Smooth muscle cell of trachea (primary cell): ENCODE results near the gene CCNB1IP1. TPM values are rescaled to one million over a fixed set of nuclear protein-coding genes. Genes with fewer than 3 reads are reported as not detected.

Experiments
- total RNA-seq: library from RNA; depleted of rRNA; stranded (reverse); fragments of >200 nt; gene quantifications from 2 replicates; pipeline ENCODE4 v1.2.1, GENCODE V29; 2014

CCNB1IP1 gene
- total RNA-seq: 35.2 and 36.9 TPM in 2 replicates

GRCh38 chr14:20332788-20333493 lies at the start of gene CCNB1IP1:
TSS of gene CCNB1IP1 (minus strand) at chr14:20333279. CDS start at chr14:20316523, 16,756 bp downstream.

GRCh38 chr14:20343092-20343861 lies 10.2 kb upstream of the CCNB1IP1 start, which contains the start of gene PARP2:
TSS of gene PARP2 (plus strand) at chr14:20343635. CDS start at chr14:20343642, 7 bp downstream.

GRCh38 chr14:20305265-20306078 lies 27.6 kb downstream of the CCNB1IP1 start, which contains the start of gene TTC5:
TSS of gene TTC5 (minus strand) at chr14:20305951. CDS start at chr14:20305937, 14 bp downstream.

Other genes starting within 250 kb of the CCNB1IP1 start
- gene OR4K17, start 222.5 kb downstream of the CCNB1IP1 start, total RNA-seq: not detected in 2 replicates
- not detected in 2 replicates for gene OR4N5, start 194.5 kb downstream of the CCNB1IP1 start, total RNA-seq
- gene OR11G2, start 142.4 kb downstream of the CCNB1IP1 start, total RNA-seq: not detected in 2 replicates
- not detected in 2 replicates for gene OR11H6, start 109.6 kb downstream of the CCNB1IP1 start, total RNA-seq
- gene OR11H7, start 104.3 kb downstream of the CCNB1IP1 start, total RNA-seq: not detected in 2 replicates
- gene OR11H4, start 94.0 kb downstream of the CCNB1IP1 start, total RNA-seq: not detected in 2 replicates
- gene TTC5, start 27.3 kb downstream of the CCNB1IP1 start, total RNA-seq: 22.5 and 23.1 TPM in 2 replicates
- gene PARP2, start 10.4 kb upstream of the CCNB1IP1 start, total RNA-seq: 4.6 and 11.8 TPM in 2 replicates
- gene TEP1, start 80.2 kb upstream of the CCNB1IP1 start, total RNA-seq: 23.7 and 25.5 TPM in 2 replicates
- 0.17 and 0.29 TPM in 2 replicates for gene KLHL33, start 102.9 kb upstream of the CCNB1IP1 start, total RNA-seq
- gene OSGEP, start 121.5 kb upstream of the CCNB1IP1 start, total RNA-seq: 35.1 and 36.7 TPM in 2 replicates
- gene APEX1, start 121.9 kb upstream of the CCNB1IP1 start, total RNA-seq: 67.1 and 92.5 TPM in 2 replicates
- 26.5 and 29.4 TPM in 2 replicates for gene PIP4P1, start 128.2 kb upstream of the CCNB1IP1 start, total RNA-seq
- gene PNP, start 136.1 kb upstream of the CCNB1IP1 start, total RNA-seq: 13.4 and 24.1 TPM in 2 replicates
- 0.15 TPM in 1 of 2 replicates, not detected in the other for gene RNASE10, start 172.3 kb upstream of the CCNB1IP1 start, total RNA-seq
- gene RNASE9, start 227.8 kb upstream of the CCNB1IP1 start, total RNA-seq: not detected in 2 replicates